Esophagus muscularis mucosa (tissue), 4 donors: ENCODE results near the gene FAM180B.

ENCODE experiments used
- EP300 ChIP-seq: sonication (generic); formaldehyde crosslinking; IDR thresholded peaks from one replicate; pipeline ENCODE4 v1.6.1; 2017; ENCODE audit warnings: antibody characterized with exemption
- POLR2AphosphoS5 ChIP-seq, 2 donors: sonication (generic); formaldehyde crosslinking; IDR thresholded peaks; one replicate each; pipeline ENCODE4 v1.6.1; 2017; ENCODE audit warnings: antibody characterized with exemption in 2 of 2
- TF ChIP-seq, protein P1 (sequence below), 3 experiments: fragments of 200-600 bp in 2 of 3; fragments of 450-650 bp in 1 of 3; sonication (generic) in 2 of 3; IDR thresholded peaks; one replicate each; pipeline ENCODE4 v1.5.1; 2017 to 2019; ENCODE audit warnings: antibody characterized with exemption in 3 of 3, mild to moderate bottlenecking in 2 of 3, moderate library complexity in 1 of 3

GRCh38 chr11:47591764-47592163 is 5.3 kb downstream of the FAM180B start:
- TF ChIP-seq, protein P1, sequence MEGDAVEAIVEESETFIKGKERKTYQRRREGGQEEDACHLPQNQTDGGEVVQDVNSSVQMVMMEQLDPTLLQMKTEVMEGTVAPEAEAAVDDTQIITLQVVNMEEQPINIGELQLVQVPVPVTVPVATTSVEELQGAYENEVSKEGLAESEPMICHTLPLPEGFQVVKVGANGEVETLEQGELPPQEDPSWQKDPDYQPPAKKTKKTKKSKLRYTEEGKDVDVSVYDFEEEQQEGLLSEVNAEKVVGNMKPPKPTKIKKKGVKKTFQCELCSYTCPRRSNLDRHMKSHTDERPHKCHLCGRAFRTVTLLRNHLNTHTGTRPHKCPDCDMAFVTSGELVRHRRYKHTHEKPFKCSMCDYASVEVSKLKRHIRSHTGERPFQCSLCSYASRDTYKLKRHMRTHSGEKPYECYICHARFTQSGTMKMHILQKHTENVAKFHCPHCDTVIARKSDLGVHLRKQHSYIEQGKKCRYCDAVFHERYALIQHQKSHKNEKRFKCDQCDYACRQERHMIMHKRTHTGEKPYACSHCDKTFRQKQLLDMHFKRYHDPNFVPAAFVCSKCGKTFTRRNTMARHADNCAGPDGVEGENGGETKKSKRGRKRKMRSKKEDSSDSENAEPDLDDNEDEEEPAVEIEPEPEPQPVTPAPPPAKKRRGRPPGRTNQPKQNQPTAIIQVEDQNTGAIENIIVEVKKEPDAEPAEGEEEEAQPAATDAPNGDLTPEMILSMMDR (IDR thresholded peaks at IDR 0.05): no peak
- no peak for TF ChIP-seq EP300
- no peak for TF ChIP-seq POLR2AphosphoS5 (IDR thresholded peaks at IDR 0.05)
